HG03196 (cell line): ENCODE measurements around the gene PNLDC1.
"Not testable (repeated sequence)": the region's sequence is repeated elsewhere in the genome, so short reads cannot be mapped to it uniquely, and the experiment has no call there.

Experiments
- ATAC-seq: cut with Tn5 transposase; IDR thresholded peaks from one replicate; pipeline ENCODE4 v1.9.1; 2021; ENCODE audit not compliant: unreplicated experiment

Gene PNLDC1

GRCh38 chr6:159842035-159842434 lies 42.0 kb downstream of the PNLDC1 start:
- ATAC-seq = no peak

- ATAC-seq = no peak
Measured at GRCh38 chr6:159844737-159845645, 44.9 kb downstream of the PNLDC1 start.

- ATAC-seq = not testable (repeated sequence)
Measured at GRCh38 chr6:159848552-159848951, 48.5 kb downstream of the PNLDC1 start.

- ATAC-seq = not testable (repeated sequence)
Measured at GRCh38 chr6:159849851-159850250, 49.8 kb downstream of the PNLDC1 start.

- no peak for ATAC-seq
Measured at GRCh38 chr6:159852877-159853276, 52.8 kb downstream of the PNLDC1 start.

- no peak for ATAC-seq
Measured at GRCh38 chr6:159853754-159854153, 53.7 kb downstream of the PNLDC1 start.

- ATAC-seq = no peak
Measured at GRCh38 chr6:159854959-159855358, 54.9 kb downstream of the PNLDC1 start.

- ATAC-seq = no peak
Measured at GRCh38 chr6:159858259-159858658, 58.2 kb downstream of the PNLDC1 start.

- ATAC-seq = no peak
Measured at GRCh38 chr6:159860482-159860881, 60.4 kb downstream of the PNLDC1 start.

GRCh38 chr6:159862103-159862502 lies 62.0 kb downstream of the PNLDC1 start:
- no peak for ATAC-seq

GRCh38 chr6:159863341-159863740 lies 63.3 kb downstream of the PNLDC1 start:
- not testable (repeated sequence) for ATAC-seq

GRCh38 chr6:159865226-159865920 lies 65.3 kb downstream of the PNLDC1 start:
- no peak for ATAC-seq

- ATAC-seq = no peak
Measured at GRCh38 chr6:159866286-159867247, 66.5 kb downstream of the PNLDC1 start.
